ENCODE measurements around the gene MZB1.

GRCh38 chr5:139435676-139436075 lies 46.0 kb upstream of the MZB1 start:
- TF ChIP-seq CTCF (IDR thresholded peaks at IDR 0.05) (no peak), EP300 (IDR thresholded peaks at IDR 0.05) (no peak)
